LNCaP clone FGC (cell line): ENCODE measurements around the gene AXIN2.
"Not testable (repeated sequence)": the region's sequence is repeated elsewhere in the genome, so short reads cannot be mapped to it uniquely, and the experiment has no call there.

Source experiments
- DNase-seq: peaks from one replicate; pipeline ENCODE4 v3.0.0-alpha.2; 2011; ENCODE audit warnings: low read depth
- H3K4me3 ChIP-seq: 2 replicates; pipeline ENCODE4 v1.5.1; 2011; ENCODE audit warnings: mild to moderate bottlenecking, low read depth, low read length, control low read depth
- CTCF ChIP-seq: IDR thresholded peaks from 2 replicates; pipeline ENCODE4 v1.5.1; 2012; ENCODE audit warnings: mild to moderate bottlenecking; ENCODE audit not compliant: control insufficient read depth, insufficient read depth; ENCODE audit errors: extremely low read depth

Gene AXIN2

GRCh38 chr17:65530523-65531255 lies 30.8 kb downstream of the AXIN2 start:
- no peak overlapping the region for H3K4me3 ChIP-seq
- TF ChIP-seq CTCF = no peak
- DNase-seq = no peak

GRCh38 chr17:65529761-65530522 lies 31.5 kb downstream of the AXIN2 start:
- no peak for DNase-seq
- no peak for TF ChIP-seq CTCF
- no peak overlapping the region for H3K4me3 ChIP-seq

GRCh38 chr17:65529040-65529633 lies 32.3 kb downstream of the AXIN2 start:
- TF ChIP-seq CTCF = no peak
- no peak for DNase-seq
- no peak overlapping the region for H3K4me3 ChIP-seq

- no peak overlapping the region for H3K4me3 ChIP-seq
- no peak for DNase-seq
- TF ChIP-seq CTCF = no peak
Measured at GRCh38 chr17:65527857-65528591, 33.4 kb downstream of the AXIN2 start.

- no peak for TF ChIP-seq CTCF
- no peak overlapping the region for H3K4me3 ChIP-seq
- no peak for DNase-seq
Measured at GRCh38 chr17:65527381-65527780, 34.1 kb downstream of the AXIN2 start.

GRCh38 chr17:65526854-65527253 lies 34.6 kb downstream of the AXIN2 start:
- DNase-seq, H3K4me3 ChIP-seq: not testable (repeated sequence)
